ENCODE data around the gene CMKLR1.

The CMKLR1 gene

GRCh38 chr12:108338915-108339657 lies at the start of gene CMKLR1:
CMKLR1 (minus strand) TSS chr12:108339311; CDS start chr12:108293591, 45,720 bp downstream.
- DNase-seq (ENCODE audit: low read depth): no peak

- DNase-seq (ENCODE audit: low read depth): no peak
These were observed 48.7 kb upstream of the CMKLR1 start for GRCh38 chr12:108387771-108388170.

GRCh38 chr12:108386709-108387360 lies 47.7 kb upstream of the CMKLR1 start:
- no peak for DNase-seq (ENCODE audit: low read depth)

- no peak for DNase-seq (ENCODE audit: low read depth)
These were observed 43.3 kb upstream of the CMKLR1 start for GRCh38 chr12:108382437-108382801.

- no peak for DNase-seq (ENCODE audit: low read depth)
These were observed 42.8 kb upstream of the CMKLR1 start for GRCh38 chr12:108381787-108382436.

- no peak for DNase-seq (ENCODE audit: low read depth)
These were observed 41.3 kb upstream of the CMKLR1 start for GRCh38 chr12:108380382-108380781.

- no peak for DNase-seq (ENCODE audit: low read depth)
These were observed 40.7 kb upstream of the CMKLR1 start for GRCh38 chr12:108379823-108380222.

- DNase-seq (ENCODE audit: low read depth): no peak
These were observed 39.8 kb upstream of the CMKLR1 start for GRCh38 chr12:108378926-108379325.

- no peak for DNase-seq (ENCODE audit: low read depth)
These were observed 38.1 kb upstream of the CMKLR1 start for GRCh38 chr12:108377260-108377659.

- no peak for DNase-seq (ENCODE audit: low read depth)
These were observed 37.0 kb upstream of the CMKLR1 start for GRCh38 chr12:108375986-108376663.

- DNase-seq (ENCODE audit: low read depth): no peak
These were observed 35.6 kb upstream of the CMKLR1 start for GRCh38 chr12:108374596-108375320.

GRCh38 chr12:108373111-108373510 lies 34.0 kb upstream of the CMKLR1 start:
- no peak for DNase-seq (ENCODE audit: low read depth)

- DNase-seq (ENCODE audit: low read depth): no peak
These were observed 32.8 kb upstream of the CMKLR1 start for GRCh38 chr12:108371801-108372344.

GRCh38 chr12:108370415-108370814 lies 31.3 kb upstream of the CMKLR1 start:
- DNase-seq (ENCODE audit: low read depth): no peak

GRCh38 chr12:108369736-108370396 lies 30.8 kb upstream of the CMKLR1 start:
- DNase-seq (ENCODE audit: low read depth): no peak

- DNase-seq (ENCODE audit: low read depth): no peak
These were observed 29.0 kb upstream of the CMKLR1 start for GRCh38 chr12:108368089-108368488.

- DNase-seq (ENCODE audit: low read depth): no peak
These were observed 28.3 kb upstream of the CMKLR1 start for GRCh38 chr12:108367436-108367835.

- DNase-seq (ENCODE audit: low read depth): no peak
These were observed 26.2 kb upstream of the CMKLR1 start for GRCh38 chr12:108365324-108365723.

- DNase-seq (ENCODE audit: low read depth): no peak
These were observed 25.8 kb upstream of the CMKLR1 start for GRCh38 chr12:108364879-108365278.

GRCh38 chr12:108363565-108363964 lies 24.5 kb upstream of the CMKLR1 start:
- DNase-seq (ENCODE audit: low read depth): no peak

GRCh38 chr12:108363165-108363564 lies 24.1 kb upstream of the CMKLR1 start:
- no peak for DNase-seq (ENCODE audit: low read depth)
